Astrocyte (in vitro differentiated cells and primary cell): ENCODE measurements around the gene TMEM222. TPM values are rescaled to one million over a fixed set of nuclear protein-coding genes. Genes with fewer than 3 reads are reported as not detected.
"Not testable (repeated sequence)": the region's sequence is repeated elsewhere in the genome, so short reads cannot be mapped to it uniquely, and the experiment has no call there.

ENCODE experiments used
- DNase-seq: peaks from one replicate; pipeline ENCODE4 v3.0.0-alpha.2; 2010; ENCODE audit warnings: low read depth
- FAIRE-seq: peaks from 2 replicates; lab custom pipeline; 2011; peaks lifted over from hg19 to GRCh38; lab: Jason Lieb, UNC
- H2AFZ ChIP-seq: 2 replicates; pipeline ENCODE4 v1.6.0; 2012; ENCODE audit warnings: low read depth, low read length, inconsistent platforms
- H3K27ac ChIP-seq: 2 replicates; pipeline ENCODE4 v1.5.1; 2011; ENCODE audit warnings: low read depth, low read length, inconsistent platforms
- H3K27me3 ChIP-seq: 2 replicates; pipeline ENCODE4 v1.6.0; 2011; ENCODE audit warnings: low read length, inconsistent platforms; ENCODE audit not compliant: insufficient read depth
- H3K36me3 ChIP-seq: 2 replicates; pipeline ENCODE4 v1.5.1; 2011; ENCODE audit warnings: low read length, inconsistent platforms; ENCODE audit not compliant: insufficient read depth
- H3K4me1 ChIP-seq: 2 replicates; pipeline ENCODE4 v1.5.1; 2011; ENCODE audit warnings: low read length, inconsistent platforms; ENCODE audit not compliant: insufficient read depth
- H3K4me2 ChIP-seq: 2 replicates; pipeline ENCODE4 v1.6.0; 2012; ENCODE audit warnings: low read length, inconsistent platforms
- H3K4me3 ChIP-seq: 2 replicates; pipeline ENCODE4 v1.5.1; 2011; ENCODE audit warnings: low read depth, mild to moderate bottlenecking, low read length, inconsistent platforms; ENCODE audit not compliant: insufficient read depth
- H3K79me2 ChIP-seq: 2 replicates; pipeline ENCODE4 v1.6.0; 2012; ENCODE audit warnings: mild to moderate bottlenecking, low read length, inconsistent platforms; ENCODE audit not compliant: insufficient read depth
- H3K9ac ChIP-seq: 2 replicates; pipeline ENCODE4 v1.6.0; 2012; ENCODE audit warnings: mild to moderate bottlenecking, low read length, inconsistent platforms
- H3K9me3 ChIP-seq: 2 replicates; pipeline ENCODE4 v1.5.1; 2012; ENCODE audit warnings: low read depth, mild to moderate bottlenecking, low read length, inconsistent platforms; ENCODE audit not compliant: insufficient read depth
- H4K20me1 ChIP-seq: 2 replicates; pipeline ENCODE4 v1.6.0; 2012; ENCODE audit warnings: low read length, inconsistent platforms; ENCODE audit not compliant: insufficient read depth
- H3K27ac Mint-ChIP-seq: one replicate; pipeline ENCODE4 v1.8.0; 2021; ENCODE audit warnings: mild to moderate bottlenecking, mixed read lengths; ENCODE audit not compliant: unreplicated experiment
- H3K27me3 Mint-ChIP-seq: one replicate; pipeline ENCODE4 v1.8.0; 2021; ENCODE audit warnings: low read depth, mixed read lengths; ENCODE audit not compliant: unreplicated experiment
- H3K36me3 Mint-ChIP-seq: one replicate; pipeline ENCODE4 v1.8.0; 2021; ENCODE audit warnings: low read depth, mixed read lengths; ENCODE audit not compliant: unreplicated experiment
- H3K4me1 Mint-ChIP-seq: one replicate; pipeline ENCODE4 v1.8.0; 2021; ENCODE audit warnings: low read depth, mixed read lengths; ENCODE audit not compliant: unreplicated experiment
- H3K4me3 Mint-ChIP-seq: one replicate; pipeline ENCODE4 v1.8.0; 2021; ENCODE audit warnings: mild to moderate bottlenecking, moderate library complexity, mixed read lengths; ENCODE audit not compliant: unreplicated experiment
- H3K9me3 Mint-ChIP-seq: one replicate; pipeline ENCODE4 v1.8.0; 2021; ENCODE audit warnings: mild to moderate bottlenecking, mixed read lengths; ENCODE audit not compliant: unreplicated experiment
- CTCF ChIP-seq: IDR thresholded peaks from 2 replicates; pipeline ENCODE4 v1.5.1; 2011; ENCODE audit warnings: low read depth, mild to moderate bottlenecking, inconsistent platforms, low read length, moderate library complexity; ENCODE audit not compliant: insufficient read depth
- EZH2 ChIP-seq: IDR thresholded peaks from 2 replicates; pipeline ENCODE4 v1.6.1; 2012; ENCODE audit warnings: mild to moderate bottlenecking, low read length, inconsistent platforms; ENCODE audit not compliant: insufficient read depth
- total RNA-seq: library from RNA; stranded (reverse); gene quantifications from 2 replicates; pipeline ENCODE4 v1.2.1, GENCODE V29; 2021

Gene TMEM222
- total RNA-seq, 1 donor from 2014 or later = 46.0 TPM

DNA sequence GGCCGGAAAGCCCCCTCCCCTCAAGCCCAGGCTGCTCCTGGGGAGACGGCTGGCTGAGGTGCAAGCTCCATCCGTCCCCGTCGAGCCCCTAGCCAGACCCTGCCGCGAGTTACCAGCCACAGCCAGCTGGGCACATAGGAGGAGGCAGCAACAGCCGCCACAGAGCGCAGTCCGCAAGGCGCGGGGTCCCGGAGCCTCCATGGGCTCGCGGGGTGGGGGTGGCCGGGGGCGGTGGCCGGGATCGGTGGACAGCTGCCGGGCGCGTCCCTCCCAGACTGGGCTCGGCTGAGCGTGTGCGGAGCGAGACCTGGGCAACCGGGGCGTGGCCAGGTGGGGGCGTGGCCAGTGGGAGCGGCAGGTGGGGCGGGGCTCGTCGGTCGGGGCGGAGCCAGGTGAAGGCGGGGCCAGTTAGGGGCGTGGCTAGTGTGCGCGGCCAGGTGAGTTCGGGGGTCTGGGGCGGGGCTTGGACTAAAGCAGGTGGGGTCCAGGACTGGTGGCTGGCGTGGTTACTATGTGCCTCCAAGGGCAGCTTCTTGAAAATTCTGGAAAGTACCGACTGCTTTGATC is 61.2 kb downstream of the TMEM222 start, which contains the start of gene CD164L2:
TSS of gene CD164L2 (minus strand) at position 295 of the 567 bp plus-strand sequence. CDS start at position 201, 94 bp downstream.
- Mint-ChIP-seq H3K9me3 (no peaks in the 10 kb centered on the region), H3K4me1 (no peaks in the 10 kb centered on the region), H3K27ac (no peak within 1 kb of the TSS), H3K4me3 (no peak within 1 kb of the TSS), H3K27me3 (peaks cover 46% of the 10 kb centered on the region), H3K36me3 (no peaks in the 10 kb centered on the region)
- Histone ChIP-seq H3K27me3 (peaks cover 6% of the 10 kb centered on the region), H3K36me3 (no peaks in the 10 kb centered on the region), H3K9me3 (no peaks in the 10 kb centered on the region), H3K27ac (no peak within 1 kb of the TSS), H3K4me2 (no peak within 1 kb of the TSS), H3K79me2 (no peaks in the 10 kb centered on the region), H4K20me1 (no peaks in the 10 kb centered on the region), H2AFZ (no peak within 1 kb of the TSS), H3K4me3 (no peak within 1 kb of the TSS), H3K4me1 (no peaks in the 10 kb centered on the region), H3K9ac (no peak within 1 kb of the TSS)
- DNase-seq = no peak
- FAIRE-seq = no peak
- TF ChIP-seq EZH2 (no peak), CTCF (no peak)

GRCh38 chr1:27383661-27384060 is 61.7 kb downstream of the TMEM222 start:
- Mint-ChIP-seq H3K4me1 (no peaks in the 10 kb centered on the region), H3K27ac (no peak overlapping the region), H3K9me3 (no peaks in the 10 kb centered on the region), H3K27me3 (peaks cover 51% of the 10 kb centered on the region), H3K4me3 (no peak overlapping the region), H3K36me3 (no peaks in the 10 kb centered on the region)
- Histone ChIP-seq H3K4me1 (no peaks in the 10 kb centered on the region), H3K27ac (no peak overlapping the region), H3K27me3 (peaks cover 6% of the 10 kb centered on the region), H3K9ac (no peak overlapping the region), H3K9me3 (no peaks in the 10 kb centered on the region), H3K79me2 (no peaks in the 10 kb centered on the region), H3K36me3 (no peaks in the 10 kb centered on the region), H3K4me2 (no peak overlapping the region), H4K20me1 (no peaks in the 10 kb centered on the region), H3K4me3 (no peak overlapping the region), H2AFZ (no peak overlapping the region)
- TF ChIP-seq EZH2 (no peak), CTCF (no peak)
- FAIRE-seq (no peak), DNase-seq (no peak)

GRCh38 chr1:27384797-27385196 is 62.8 kb downstream of the TMEM222 start:
- H3K4me3 Mint-ChIP-seq, H3K4me1 ChIP-seq, H4K20me1 ChIP-seq, H3K9ac ChIP-seq, H3K4me2 ChIP-seq, H3K27ac Mint-ChIP-seq, FAIRE-seq, H3K4me1 Mint-ChIP-seq, H2AFZ ChIP-seq, H3K4me3 ChIP-seq, H3K36me3 ChIP-seq, H3K36me3 Mint-ChIP-seq, H3K9me3 ChIP-seq, H3K27me3 ChIP-seq, H3K27ac ChIP-seq, H3K9me3 Mint-ChIP-seq, H3K79me2 ChIP-seq, DNase-seq: not testable (repeated sequence)
- H3K27me3 Mint-ChIP-seq = peaks cover 52% of the 10 kb centered on the region

Other genes starting within 250 kb of the TMEM222 start
- gene SLC9A1, start 167.0 kb upstream of the TMEM222 start, total RNA-seq = 49.3 and 55.0 TPM in 2 replicates
- gene WDTC1, start 87.5 kb upstream of the TMEM222 start, total RNA-seq = 18.2 and 19.7 TPM in 2 replicates
- 10.7 and 12.2 TPM in 2 replicates for gene SYTL1, start 19.9 kb downstream of the TMEM222 start, total RNA-seq
- 12.8 and 16.8 TPM in 2 replicates for gene MAP3K6, start 44.8 kb downstream of the TMEM222 start, total RNA-seq
- not detected in 2 replicates for gene FCN3, start 52.7 kb downstream of the TMEM222 start, total RNA-seq
- not detected in 2 replicates for gene CD164L2, start 61.2 kb downstream of the TMEM222 start, total RNA-seq
- gene GPR3, start 70.5 kb downstream of the TMEM222 start, total RNA-seq = 0.75 and 0.86 TPM in 2 replicates
- 86.9 and 88.0 TPM in 2 replicates for gene WASF2, start 168.0 kb downstream of the TMEM222 start, total RNA-seq